Mesendoderm (in vitro differentiated cells): ENCODE results near the gene MSI1.

Experiments used
- DNase-seq: peaks from one replicate; pipeline ENCODE4 v3.0.0; 2013
- H2AK5ac ChIP-seq: 2 replicates; pipeline ENCODE4 v1.6.1; 2013; ENCODE audit warnings: low read length, inconsistent platforms
- H2BK120ac ChIP-seq: 2 replicates; pipeline ENCODE4 v1.6.1; 2013; ENCODE audit warnings: low read depth, mild to moderate bottlenecking, low read length, moderate library complexity, mixed read lengths
- H2BK15ac ChIP-seq: replicated peaks from 2 replicates; pipeline ENCODE4 v1.6.1; 2013; ENCODE audit warnings: low read depth, mild to moderate bottlenecking, moderate library complexity
- H2BK5ac ChIP-seq: 2 replicates; pipeline ENCODE4 v1.6.1; 2013; ENCODE audit warnings: low read length, inconsistent platforms
- H3K18ac ChIP-seq: 2 replicates; pipeline ENCODE4 v1.6.1; 2013; ENCODE audit warnings: mild to moderate bottlenecking, low read length, mixed read lengths
- H3K23ac ChIP-seq: one replicate; pipeline ENCODE4 v1.6.1; 2013; ENCODE audit warnings: low read length
- H3K27ac ChIP-seq: 2 replicates; pipeline ENCODE4 v1.5.1; 2013; ENCODE audit warnings: low read depth, mild to moderate bottlenecking, inconsistent platforms, low read length, moderate library complexity
- H3K27me3 ChIP-seq: 2 replicates; pipeline ENCODE4 v1.6.1; 2013; ENCODE audit warnings: low read length, control low read depth, mild to moderate bottlenecking, inconsistent platforms; ENCODE audit not compliant: insufficient read depth, poor library complexity
- H3K36me3 ChIP-seq: 2 replicates; pipeline ENCODE4 v1.6.1; 2013; ENCODE audit warnings: low read length, inconsistent platforms; ENCODE audit not compliant: control insufficient read depth, insufficient read depth
- H3K4ac ChIP-seq: one replicate; pipeline ENCODE4 v1.6.1; 2013; ENCODE audit warnings: low read depth, mild to moderate bottlenecking, low read length, moderate library complexity
- H3K4me1 ChIP-seq: 2 replicates; pipeline ENCODE4 v1.6.1; 2013; ENCODE audit warnings: low read depth, low read length, inconsistent platforms; ENCODE audit not compliant: control insufficient read depth
- H3K4me2 ChIP-seq: 2 replicates; pipeline ENCODE4 v1.6.1; 2013; ENCODE audit warnings: low read length
- H3K4me3 ChIP-seq: 2 replicates; pipeline ENCODE4 v1.5.1; 2013; ENCODE audit warnings: mild to moderate bottlenecking, low read length
- H3K56ac ChIP-seq: one replicate; pipeline ENCODE4 v1.6.1; 2013; ENCODE audit warnings: low read length
- H3K79me1 ChIP-seq: 2 replicates; pipeline ENCODE4 v1.6.1; 2013; ENCODE audit warnings: low read length, inconsistent platforms
- H3K79me2 ChIP-seq: 2 replicates; pipeline ENCODE4 v1.6.1; 2013; ENCODE audit warnings: mild to moderate bottlenecking, low read length; ENCODE audit not compliant: control insufficient read depth, insufficient read depth
- H3K9ac ChIP-seq: 2 replicates; pipeline ENCODE4 v1.6.1; 2013; ENCODE audit warnings: low read length, inconsistent platforms
- H4K5ac ChIP-seq: one replicate; pipeline ENCODE4 v1.6.1; 2013; ENCODE audit warnings: low read length
- H4K8ac ChIP-seq: one replicate; pipeline ENCODE4 v1.6.1; 2013; ENCODE audit warnings: low read depth, mild to moderate bottlenecking, control low read depth, low read length, moderate library complexity
- WGBS: extraction: QIAGEN DNeasy Blood & Tissue Kit; methylation state at CpG from one replicate; pipeline ENCODE4 v1.1.7; 2013; ENCODE audit warnings: low lambda C conversion rate, missing lambda C conversion rate; ENCODE audit not compliant: insufficient coverage; ENCODE audit errors: extremely low coverage; 5-methylcytosine and 5-hydroxymethylcytosine counted together

The MSI1 gene

DNA sequence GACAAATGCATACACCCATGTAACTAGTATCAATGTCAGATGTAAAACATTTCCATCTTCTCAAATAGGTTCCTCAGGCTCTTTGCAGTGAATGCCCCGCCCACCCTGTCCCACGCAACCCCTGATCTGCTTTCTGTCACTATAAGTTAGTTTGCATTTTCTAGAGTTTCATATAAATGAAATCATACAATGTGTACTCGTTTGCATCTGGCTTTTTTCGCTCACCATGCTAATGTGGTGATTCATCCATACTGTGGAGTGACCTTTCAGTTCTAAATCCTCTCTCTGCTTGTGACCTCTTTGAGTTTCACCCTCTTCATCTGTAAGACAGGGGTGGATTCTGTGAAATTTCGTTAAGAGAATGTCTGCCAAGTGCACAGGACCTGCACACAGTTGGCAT is 30.6 kb upstream of the MSI1 start:
- H2BK120ac ChIP-seq: no peak overlapping the region
- H3K56ac ChIP-seq: no peak overlapping the region
- no peak overlapping the region for H3K18ac ChIP-seq
- no peak overlapping the region for H4K5ac ChIP-seq
- no peak overlapping the region for H3K4me3 ChIP-seq
- WGBS: no CpG with 5 or more reads among the region's 5 CpGs
- no peak overlapping the region for H3K9ac ChIP-seq
- H2AK5ac ChIP-seq: no peak overlapping the region
- no peaks in the 10 kb centered on the region for H3K27me3 ChIP-seq
- H3K79me2 ChIP-seq: no peaks in the 10 kb centered on the region
- no peak overlapping the region for H2BK5ac ChIP-seq
- H3K79me1 ChIP-seq: no peaks in the 10 kb centered on the region
- H3K36me3 ChIP-seq: no peaks in the 10 kb centered on the region
- H4K8ac ChIP-seq: no peak overlapping the region
- no peak for DNase-seq
- no peak overlapping the region for H3K4ac ChIP-seq
- H3K4me1 ChIP-seq: no peaks in the 10 kb centered on the region
- H3K4me2 ChIP-seq: no peak overlapping the region
- no peak overlapping the region for H3K27ac ChIP-seq
- H2BK15ac ChIP-seq: no peak overlapping the region
- H3K23ac ChIP-seq: no peak overlapping the region

DNA sequence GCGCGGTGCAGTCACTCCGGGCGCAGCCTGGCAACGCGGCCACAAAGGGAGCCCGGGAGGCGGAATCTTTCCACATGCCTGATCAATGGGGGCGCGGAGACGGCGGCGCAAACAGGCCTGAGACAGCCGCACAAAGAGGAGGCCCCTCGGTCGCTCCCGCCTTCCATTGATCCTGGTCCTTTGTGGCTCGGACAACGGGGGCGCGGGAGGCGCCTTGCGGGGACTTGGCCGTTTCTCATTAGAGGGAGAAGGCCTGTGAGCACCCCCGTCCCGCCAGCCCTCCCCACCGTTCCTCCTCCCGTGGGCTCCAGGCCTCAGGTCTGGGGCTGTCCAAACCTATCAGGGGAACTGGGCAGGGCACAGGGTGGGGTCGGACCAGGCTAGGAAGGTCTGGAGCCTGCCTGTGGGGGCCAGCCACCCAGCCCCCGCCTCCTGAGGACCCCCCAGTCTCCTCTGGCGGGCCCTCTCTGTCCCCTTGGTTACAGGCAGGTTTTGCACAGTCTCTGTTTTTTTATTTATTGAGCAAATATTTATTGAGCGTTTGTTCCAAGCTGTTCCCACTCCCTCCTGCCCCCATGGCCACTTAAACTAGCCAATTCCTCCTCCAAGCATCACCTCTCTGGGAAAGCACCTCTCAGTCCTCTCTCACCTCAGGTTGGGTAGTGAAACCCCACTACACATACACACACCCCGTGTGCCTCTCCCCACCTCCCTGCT is 29.0 kb upstream of the MSI1 start:
- Histone ChIP-seq H3K79me2 (no peaks in the 10 kb centered on the region), H2BK5ac (no peak overlapping the region), H3K23ac (no peak overlapping the region), H2BK120ac (no peak overlapping the region), H3K36me3 (no peaks in the 10 kb centered on the region), H4K5ac (no peak overlapping the region), H2AK5ac (no peak overlapping the region), H3K4ac (no peak overlapping the region), H3K27me3 (no peaks in the 10 kb centered on the region), H3K79me1 (no peaks in the 10 kb centered on the region), H3K4me3 (no peak overlapping the region), H3K9ac (no peak overlapping the region), H3K18ac (no peak overlapping the region), H3K56ac (no peak overlapping the region), H3K4me2 (no peak overlapping the region), H4K8ac (no peak overlapping the region), H2BK15ac (no peak overlapping the region), H3K27ac (no peak overlapping the region), H3K4me1 (no peaks in the 10 kb centered on the region)
- WGBS: no CpG with 5 or more reads among the region's 33 CpGs
- no peak for DNase-seq

DNA sequence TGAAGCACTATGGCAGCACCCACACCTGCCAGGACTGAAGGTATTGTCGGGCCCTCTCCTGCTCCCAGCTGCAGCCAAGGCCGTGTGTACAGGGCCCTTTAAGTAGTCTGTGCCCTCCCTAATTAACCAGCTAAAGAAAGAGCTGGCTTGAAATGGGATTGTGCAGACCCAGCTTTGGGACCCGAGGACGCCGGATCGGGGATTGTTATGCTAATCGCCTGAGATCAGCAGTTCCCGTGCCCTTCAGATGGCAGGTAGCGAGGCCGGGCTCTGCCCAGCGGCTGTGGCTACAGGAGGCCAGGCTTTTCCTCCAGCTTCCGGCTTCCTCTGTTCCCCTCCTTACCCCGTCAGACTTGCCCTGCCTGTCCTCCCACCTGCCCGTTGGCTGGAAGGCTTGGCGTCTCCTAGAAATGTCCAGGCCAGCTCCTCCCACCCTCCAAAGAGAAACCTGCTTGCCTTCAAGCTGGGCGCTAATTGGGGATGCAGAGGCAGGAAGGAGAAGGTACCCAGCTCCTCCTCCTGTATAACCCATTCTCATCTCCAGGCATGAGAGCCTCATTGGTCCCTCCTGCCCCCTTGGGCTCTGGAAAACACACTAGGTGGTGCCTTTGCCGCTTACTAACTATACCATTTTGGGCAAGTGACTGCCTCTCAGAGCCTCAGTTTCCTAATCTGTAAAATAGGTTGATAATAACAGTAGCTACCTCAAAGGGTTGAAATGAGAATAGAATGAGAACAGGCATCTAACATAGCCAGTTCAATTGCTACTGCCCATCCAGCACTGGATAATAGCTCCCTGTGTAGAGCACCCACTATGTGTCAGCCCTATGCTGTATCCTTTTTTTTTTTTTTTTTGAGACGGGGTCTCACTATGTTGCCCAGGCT is 25.8 kb upstream of the MSI1 start:
- DNase-seq: peak; percentile 81
- WGBS: no CpG with 5 or more reads among the region's 18 CpGs

DNA sequence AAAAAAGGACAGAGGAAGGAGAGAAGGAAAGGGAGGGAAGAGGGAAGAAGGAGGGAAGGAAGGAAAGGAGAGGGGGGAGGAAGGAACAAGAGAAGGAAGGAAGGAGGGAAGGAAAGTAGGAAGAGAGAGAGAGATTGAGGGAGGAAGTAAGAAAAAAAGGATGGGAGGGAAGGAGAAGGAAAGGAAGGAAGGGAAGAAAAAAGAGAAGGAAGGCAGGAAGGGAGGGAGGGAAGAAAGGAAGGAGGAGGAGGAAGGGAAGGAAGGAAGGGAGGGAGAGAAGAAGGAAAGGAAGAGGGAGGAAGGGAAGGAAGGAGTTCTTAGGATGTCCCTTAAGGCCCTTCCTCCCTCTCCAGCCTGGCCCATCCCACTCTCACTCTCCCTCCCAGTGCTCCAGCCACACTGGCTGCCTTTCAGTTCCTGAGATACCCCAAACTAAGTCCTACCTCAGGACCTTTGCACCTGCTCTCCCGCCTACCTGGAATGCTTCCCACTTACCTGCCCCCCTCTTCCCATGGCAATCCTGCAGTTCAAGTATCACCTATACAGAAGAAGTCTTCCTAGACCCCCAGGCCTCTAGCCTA is 21.7 kb upstream of the MSI1 start:
- Histone ChIP-seq H3K27me3 (no peaks in the 10 kb centered on the region), H3K4me1 (no peaks in the 10 kb centered on the region), H3K79me2 (no peaks in the 10 kb centered on the region), H3K4me3 (no peak overlapping the region), H3K36me3 (no peaks in the 10 kb centered on the region), H3K23ac (no peak overlapping the region), H2AK5ac (peak overlapping the region; percentile 45), H3K56ac (no peak overlapping the region), H3K9ac (no peak overlapping the region), H4K5ac (no peak overlapping the region), H3K4me2 (no peak overlapping the region), H3K27ac (no peak overlapping the region), H2BK5ac (no peak overlapping the region), H3K18ac (no peak overlapping the region), H3K4ac (no peak overlapping the region), H3K79me1 (no peaks in the 10 kb centered on the region), H2BK120ac (no peak overlapping the region), H2BK15ac (no peak overlapping the region), H4K8ac (no peak overlapping the region)
- WGBS: no CpG with 5 or more reads among the region's 1 CpG
- DNase-seq: no peak

More for the DNA sequence above, 25.8 kb upstream of the MSI1 start:
- H2BK5ac ChIP-seq: no peak overlapping the region
- H3K4me1 ChIP-seq: no peaks in the 10 kb centered on the region
- H3K18ac ChIP-seq: no peak overlapping the region
- no peak overlapping the region for H4K8ac ChIP-seq
- no peak overlapping the region for H4K5ac ChIP-seq
- H3K4me3 ChIP-seq: no peak overlapping the region
- no peaks in the 10 kb centered on the region for H3K79me1 ChIP-seq
- no peak overlapping the region for H3K23ac ChIP-seq
- no peak overlapping the region for H2BK120ac ChIP-seq
- peak overlapping the region; percentile 56 for H3K9ac ChIP-seq
- peak overlapping the region; percentile 41 for H3K4me2 ChIP-seq
- H3K27me3 ChIP-seq: no peaks in the 10 kb centered on the region
- H2BK15ac ChIP-seq: no peak overlapping the region
- H3K79me2 ChIP-seq: no peaks in the 10 kb centered on the region
- no peak overlapping the region for H3K4ac ChIP-seq
- peak overlapping the region; percentile 80 for H3K56ac ChIP-seq
- H3K36me3 ChIP-seq: no peaks in the 10 kb centered on the region
- H2AK5ac ChIP-seq: no peak overlapping the region
- peak overlapping the region; percentile 36 for H3K27ac ChIP-seq

DNA sequence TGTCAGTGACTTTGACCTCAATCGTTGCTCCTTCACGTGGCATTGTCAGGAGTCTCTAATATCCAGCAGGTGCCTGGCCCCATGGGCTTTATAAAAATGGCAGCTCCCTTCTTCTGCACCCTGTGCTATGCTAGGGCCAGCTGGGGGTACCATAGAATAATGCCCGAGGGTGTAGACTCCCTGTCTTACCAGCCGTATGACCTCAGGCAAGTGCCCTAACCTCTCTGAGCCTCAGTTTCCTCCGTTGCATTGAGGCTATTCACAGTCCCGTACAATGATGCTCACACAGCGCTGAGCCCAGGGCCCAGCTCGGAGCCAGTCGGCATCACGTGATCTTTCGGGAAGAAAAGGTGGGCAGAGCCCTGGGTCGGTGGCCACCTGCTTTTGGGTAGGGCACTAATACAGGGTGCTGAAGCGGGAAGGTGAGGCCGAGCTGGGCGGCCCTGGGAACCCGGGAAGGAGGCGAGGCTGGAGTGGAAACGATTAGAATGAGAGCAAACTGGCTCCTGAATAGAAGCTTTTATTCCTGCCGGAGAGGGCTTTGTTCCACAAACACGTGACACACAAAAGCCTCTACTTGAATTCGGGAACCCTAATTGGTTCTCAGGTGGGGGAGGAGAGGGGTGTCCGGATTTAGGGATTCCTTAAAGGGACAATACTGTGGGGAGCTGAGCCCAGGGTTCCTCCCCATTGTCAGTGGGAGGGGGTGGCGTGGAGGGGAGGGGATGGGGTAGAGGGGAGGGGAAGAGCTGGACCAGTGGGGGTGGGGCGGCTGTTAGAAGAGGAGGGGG is 19.9 kb upstream of the MSI1 start:
- WGBS: no CpG with 5 or more reads among the region's 24 CpGs
- no peak overlapping the region for H2BK120ac ChIP-seq
- no peaks in the 10 kb centered on the region for H3K4me1 ChIP-seq
- peak overlapping the region; percentile 86 for H3K56ac ChIP-seq
- H3K23ac ChIP-seq: no peak overlapping the region
- no peaks in the 10 kb centered on the region for H3K79me1 ChIP-seq
- H3K18ac ChIP-seq: no peak overlapping the region
- peak overlapping the region; percentile 27 for H3K9ac ChIP-seq
- H3K79me2 ChIP-seq: no peaks in the 10 kb centered on the region
- peak overlapping the region; percentile 32 for H3K4me3 ChIP-seq
- H2BK15ac ChIP-seq: no peak overlapping the region
- no peak overlapping the region for H3K4ac ChIP-seq
- H4K8ac ChIP-seq: no peak overlapping the region
- H4K5ac ChIP-seq: no peak overlapping the region
- DNase-seq: peak; percentile 75
- no peak overlapping the region for H2AK5ac ChIP-seq
- H3K36me3 ChIP-seq: no peaks in the 10 kb centered on the region
- peak overlapping the region; percentile 76 for H3K4me2 ChIP-seq
- H3K27ac ChIP-seq: no peak overlapping the region
- no peak overlapping the region for H2BK5ac ChIP-seq
- H3K27me3 ChIP-seq: no peaks in the 10 kb centered on the region
